NCI-H345 (cell line): Measurements from ENCODE around the gene RIC1.
"Not testable (repeated sequence)": the region's sequence is repeated elsewhere in the genome, so short reads cannot be mapped to it uniquely, and the experiment has no call there.

Experiments
- DNase-seq: peaks from one replicate; lab custom pipeline; 2025; lab: John Stamatoyannopoulos, UW

Gene RIC1

GRCh38 chr9:5667391-5667790, 38.5 kb downstream of the RIC1 start:
- DNase-seq = no peak

- DNase-seq = no peak
These were observed 41.2 kb downstream of the RIC1 start for GRCh38 chr9:5670079-5670478.

DNA sequence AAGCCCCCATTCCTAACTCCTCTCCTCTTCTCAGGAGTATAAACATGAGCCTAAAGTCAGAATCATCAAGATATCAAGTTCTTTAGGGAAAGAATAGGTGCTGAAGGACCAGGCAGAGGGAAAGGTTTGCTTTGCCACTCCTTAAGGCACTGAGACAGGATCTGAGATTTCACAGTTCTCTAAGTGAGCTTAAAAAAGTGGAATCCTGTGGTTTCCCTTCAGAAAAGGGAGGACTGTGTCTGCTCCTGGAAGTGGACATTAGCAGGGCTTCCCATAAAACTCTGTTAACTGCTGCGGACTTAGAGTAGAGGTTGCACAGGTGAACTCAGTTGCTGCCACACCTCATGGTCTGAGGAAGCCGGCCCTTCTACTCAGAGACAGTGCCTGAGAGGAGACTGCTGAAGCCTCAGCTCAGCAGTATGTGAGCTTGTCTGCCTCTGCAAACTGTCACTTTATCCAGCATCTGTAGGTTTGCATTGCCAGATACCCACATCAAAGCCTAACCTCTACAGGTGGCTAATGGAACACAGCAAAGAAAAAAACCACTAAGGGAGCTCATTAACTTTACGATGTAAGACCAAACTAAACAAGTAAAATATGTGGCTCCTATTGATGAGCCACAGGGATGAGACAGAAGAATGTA, 42.9 kb downstream of the RIC1 start:
- DNase-seq = no peak

DNA sequence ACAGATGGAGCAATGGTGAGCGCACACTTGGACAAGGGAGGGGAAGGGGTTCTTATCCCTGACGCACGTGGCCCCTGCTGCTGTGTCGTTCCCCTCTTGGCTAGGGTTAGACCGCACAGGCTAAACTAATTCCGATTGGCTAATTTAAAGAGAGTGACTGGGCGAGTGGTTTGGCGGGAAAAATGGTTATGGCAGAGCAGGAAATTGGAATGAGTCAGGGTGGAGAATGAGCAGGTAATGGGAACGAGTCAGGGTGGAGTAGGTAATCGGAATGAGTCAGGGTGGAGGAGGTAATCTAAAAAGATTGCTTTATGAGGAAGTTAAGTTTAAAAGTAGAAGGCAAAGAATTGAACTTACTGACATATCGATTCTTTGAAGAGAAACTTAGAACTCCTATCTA, 46.1 kb downstream of the RIC1 start:
- DNase-seq = not testable (repeated sequence)

DNA sequence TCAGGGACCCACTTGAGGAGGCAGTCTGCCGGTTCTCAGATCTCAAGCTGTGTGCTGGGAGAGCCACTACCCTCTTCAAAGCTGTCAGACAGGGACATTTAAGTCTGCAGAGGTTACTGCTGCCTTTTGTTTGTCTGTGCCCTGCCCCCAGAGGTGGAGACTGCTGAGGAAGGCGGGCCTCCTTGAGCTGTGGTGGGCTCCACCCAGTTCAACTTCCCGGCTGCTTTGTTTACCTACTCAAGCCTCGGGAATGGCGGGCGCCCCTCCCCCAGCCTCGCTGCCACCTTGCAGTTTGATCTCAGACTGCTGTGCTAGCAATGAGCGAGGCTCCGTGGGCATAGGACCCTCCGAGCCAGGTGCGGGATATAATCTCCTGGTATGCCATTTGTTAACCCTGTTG, 54.7 kb downstream of the RIC1 start:
- DNase-seq = not testable (repeated sequence)

DNA sequence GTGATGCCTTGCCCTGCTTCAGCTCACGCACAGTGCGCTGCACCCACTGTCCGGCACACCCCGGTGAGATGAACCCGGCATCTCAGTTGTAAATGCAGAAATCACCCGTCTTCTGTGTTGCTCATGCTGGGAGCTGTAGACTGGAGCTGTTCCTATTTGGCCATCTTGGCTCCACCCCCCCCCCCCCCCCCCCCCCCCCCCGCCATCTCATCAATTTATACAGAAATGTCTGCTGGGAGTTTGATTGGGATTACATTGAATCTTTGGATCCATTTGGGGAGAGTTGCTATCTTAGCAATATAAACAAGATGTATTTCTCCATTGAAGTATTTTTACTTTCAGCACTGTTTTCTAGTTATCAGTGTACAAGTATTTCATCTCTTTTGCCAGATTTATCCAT, 55.2 kb downstream of the RIC1 start:
- DNase-seq = no peak

DNA sequence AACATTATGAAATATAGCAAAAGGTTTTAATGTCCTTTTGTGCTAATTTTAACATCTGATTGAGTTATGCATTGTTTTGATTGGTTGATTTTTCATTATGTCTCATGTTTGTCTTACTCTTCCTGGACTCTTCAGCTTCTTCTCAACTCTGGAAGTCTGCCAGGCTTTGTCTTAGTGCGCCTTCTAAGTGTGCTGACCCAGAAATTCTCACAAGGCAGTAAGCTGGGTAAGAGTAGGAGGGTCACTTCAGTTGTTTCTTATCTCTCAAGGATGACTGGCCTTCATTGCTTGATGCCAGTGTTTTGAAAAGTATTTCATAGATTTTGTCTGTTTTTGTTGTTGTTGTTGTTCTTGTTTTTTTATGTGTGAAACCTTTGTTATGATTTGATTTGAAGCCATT, 59.2 kb downstream of the RIC1 start:
- no peak for DNase-seq

- DNase-seq = no peak
These were observed 61.4 kb downstream of the RIC1 start for GRCh38 chr9:5690278-5690677.

DNA sequence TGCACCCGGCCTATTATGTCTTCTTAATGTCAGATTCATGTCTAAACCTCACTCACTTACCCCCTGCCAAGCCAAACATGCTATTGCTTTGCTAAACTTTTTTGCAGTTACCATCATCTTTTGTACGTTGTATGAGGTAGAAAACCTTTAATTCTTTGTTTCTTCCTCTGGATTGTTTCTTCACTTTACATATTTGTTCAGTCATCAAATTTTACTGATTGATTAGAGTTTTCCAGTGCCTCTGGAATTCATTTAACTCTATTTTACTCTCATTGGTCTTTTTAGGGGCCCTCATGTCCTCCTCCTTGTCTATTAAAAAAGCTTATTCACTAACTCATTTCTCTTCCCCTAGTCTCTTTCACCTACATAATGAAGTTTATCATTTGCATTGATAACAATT, 67.0 kb downstream of the RIC1 start:
- DNase-seq = no peak

GRCh38 chr9:5696884-5697283, 68.0 kb downstream of the RIC1 start:
- DNase-seq = no peak

DNA sequence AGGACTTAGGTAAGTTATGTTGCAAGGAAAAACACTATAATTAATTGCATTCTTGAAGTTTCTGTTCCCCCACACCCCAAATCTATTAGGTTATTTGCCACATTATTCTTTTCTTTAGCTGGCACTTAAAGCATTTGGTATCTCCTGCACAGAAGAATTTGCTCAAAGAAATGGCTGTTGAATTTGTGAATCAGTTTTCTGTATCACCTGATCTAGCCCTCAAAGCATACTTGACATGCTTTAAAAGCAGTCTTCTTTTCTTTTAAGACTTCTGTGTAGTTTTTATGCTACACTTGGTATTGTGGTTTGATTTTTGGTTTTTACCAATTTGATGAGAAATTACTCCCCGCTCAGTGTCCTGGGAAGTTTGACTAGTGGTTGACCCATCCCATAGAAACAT, 69.1 kb downstream of the RIC1 start:
- no peak for DNase-seq

- no peak for DNase-seq
These were observed 70.1 kb downstream of the RIC1 start for GRCh38 chr9:5698810-5699556.

DNA sequence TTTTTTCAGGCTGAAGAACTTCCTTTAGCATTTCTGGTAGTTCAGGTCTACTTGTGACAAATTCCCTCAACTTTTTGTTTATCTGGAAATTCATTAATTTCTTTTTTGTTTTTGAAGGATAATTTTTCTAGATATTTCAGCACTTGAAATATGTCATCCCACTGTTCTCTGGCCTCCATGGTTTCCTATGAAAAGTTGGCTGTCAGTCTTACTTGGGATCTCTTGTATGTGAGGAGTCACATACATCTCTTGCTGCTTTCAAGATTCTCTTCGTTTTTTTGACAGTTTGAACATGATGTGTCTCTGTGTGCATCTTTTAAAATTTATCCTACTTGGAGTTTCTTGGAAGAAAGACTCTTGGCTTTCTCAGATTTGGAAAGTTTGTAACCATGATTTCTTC, 79.5 kb downstream of the RIC1 start:
- DNase-seq = no peak

GRCh38 chr9:5712651-5713390, 83.9 kb downstream of the RIC1 start:
- DNase-seq = no peak

- no peak for DNase-seq
These were observed 85.8 kb downstream of the RIC1 start for GRCh38 chr9:5714501-5715401.

GRCh38 chr9:5715548-5716127, 86.7 kb downstream of the RIC1 start:
- no peak for DNase-seq

GRCh38 chr9:5717434-5717833, 88.5 kb downstream of the RIC1 start:
- not testable (repeated sequence) for DNase-seq

DNA sequence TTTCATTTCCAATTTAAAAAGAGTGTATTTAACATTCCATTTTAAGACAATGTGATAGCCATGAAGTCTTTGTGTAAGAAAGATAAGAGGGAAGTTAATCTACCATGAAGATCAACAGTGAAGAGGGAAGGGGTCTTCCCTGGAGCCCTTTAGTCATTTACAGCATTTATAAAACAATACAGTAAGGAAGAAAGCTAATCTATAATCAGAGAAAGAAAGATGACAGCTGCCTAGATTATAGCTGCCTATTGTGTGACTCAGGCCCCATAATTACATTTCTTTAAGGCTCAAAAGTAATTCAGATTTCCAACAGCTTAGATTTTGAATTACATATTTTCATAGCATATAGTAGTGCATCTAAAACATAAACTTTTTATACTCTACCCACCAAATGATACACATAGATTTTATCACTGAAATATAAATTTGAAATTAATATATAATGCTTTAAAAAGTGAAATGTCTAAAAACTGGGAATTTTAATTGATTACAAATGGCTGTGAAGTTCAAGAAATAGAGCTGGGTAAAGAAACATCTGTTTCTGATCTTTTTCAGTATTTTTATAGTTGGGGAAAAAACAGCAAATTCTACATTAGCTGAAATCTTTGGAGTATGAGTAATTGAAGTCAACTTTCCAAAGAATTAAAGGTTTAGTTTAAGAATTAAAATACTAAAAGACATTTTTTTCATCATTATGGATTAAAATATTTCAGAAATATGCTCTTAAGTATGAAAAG, 89.6 kb downstream of the RIC1 start:
- no peak for DNase-seq

GRCh38 chr9:5719100-5719926, 90.4 kb downstream of the RIC1 start:
- DNase-seq = no peak

- no peak for DNase-seq
These were observed 91.2 kb downstream of the RIC1 start for GRCh38 chr9:5720151-5720550.
